ENCODE measurements around the gene TSPAN9. TPM values are rescaled to one million over a fixed set of nuclear protein-coding genes. Genes with fewer than 3 reads are reported as not detected.
A peak's percentile ranks its signal among the peaks of the same experiment; 100 is the strongest.

The TSPAN9 gene
- total RNA-seq, 1 experiment from 2014 or later = 17.1 TPM

DNA sequence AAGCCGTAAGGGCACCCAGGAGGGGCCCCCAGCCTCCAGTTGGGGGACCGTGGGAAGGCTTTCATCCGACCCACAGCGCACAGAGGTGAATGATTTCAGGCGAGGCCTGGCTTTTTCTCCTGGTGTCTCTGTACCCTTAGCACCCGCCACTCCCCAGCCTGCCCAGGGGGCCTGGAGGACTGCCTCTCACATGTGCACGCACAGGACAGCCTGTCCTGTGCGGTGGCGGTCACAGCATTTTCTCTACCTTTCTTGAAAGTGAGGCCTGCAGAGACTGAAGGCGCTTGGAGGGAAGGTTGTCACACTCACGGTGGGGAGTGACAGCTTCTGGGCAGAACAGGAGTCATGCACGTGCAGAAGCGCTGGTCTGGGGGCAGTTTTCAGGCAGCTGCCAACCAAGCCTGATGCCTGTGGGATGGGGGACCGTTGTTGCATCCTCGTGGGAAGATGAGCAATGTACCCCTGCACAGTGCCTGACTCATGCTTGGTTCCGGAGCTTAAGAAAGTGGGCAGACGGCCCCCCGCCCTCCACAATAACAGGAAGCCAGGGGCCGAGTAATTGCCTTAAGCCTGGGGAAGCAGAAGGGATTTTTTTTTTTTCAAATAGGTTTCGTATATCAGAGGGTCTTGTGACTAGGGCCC is 148.1 kb downstream of the TSPAN9 start:
- DNase-seq (ENCODE audit: low read depth) = peak; percentile 58

DNA sequence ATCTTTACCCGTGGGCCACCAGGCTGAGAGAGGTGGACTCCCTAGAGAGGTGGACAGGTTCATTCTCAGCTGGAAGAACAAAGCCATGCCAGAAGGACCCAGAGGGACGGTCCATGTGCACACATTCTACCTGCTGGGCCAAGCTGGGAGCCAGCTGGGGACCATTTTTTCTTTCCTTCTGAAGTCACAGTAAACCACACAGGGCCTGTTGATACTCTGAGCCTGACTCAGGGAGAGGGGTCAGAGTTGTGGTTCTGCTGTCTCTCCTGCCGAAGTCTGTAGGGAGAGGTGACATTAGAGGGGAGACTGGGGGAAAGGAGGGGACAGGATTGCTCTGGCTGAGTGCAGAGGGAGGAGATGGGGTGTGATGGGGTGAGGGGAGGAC is 148.6 kb downstream of the TSPAN9 start:
- peak; percentile 26 for DNase-seq (ENCODE audit: low read depth)

DNA sequence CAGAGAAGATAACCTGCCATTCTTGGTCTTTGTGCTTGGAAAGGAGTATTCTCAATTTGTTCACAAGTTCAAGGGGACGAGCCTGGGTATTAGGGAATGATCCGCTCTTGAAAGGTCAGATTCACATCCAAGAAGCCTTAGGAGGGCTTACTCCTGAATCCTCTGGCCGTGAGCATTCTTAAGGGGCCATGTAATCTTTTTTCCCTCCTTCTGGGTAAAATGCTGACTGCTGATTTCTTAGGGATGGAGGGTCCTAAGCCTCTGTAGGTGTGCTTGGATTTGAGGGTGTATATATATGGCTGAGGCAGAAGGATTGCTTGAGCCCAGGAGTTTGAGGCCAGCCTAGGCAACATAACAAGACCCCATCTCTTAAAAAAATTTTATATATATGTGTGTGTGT is 149.1 kb downstream of the TSPAN9 start:
- DNase-seq (ENCODE audit: low read depth) = no peak

DNA sequence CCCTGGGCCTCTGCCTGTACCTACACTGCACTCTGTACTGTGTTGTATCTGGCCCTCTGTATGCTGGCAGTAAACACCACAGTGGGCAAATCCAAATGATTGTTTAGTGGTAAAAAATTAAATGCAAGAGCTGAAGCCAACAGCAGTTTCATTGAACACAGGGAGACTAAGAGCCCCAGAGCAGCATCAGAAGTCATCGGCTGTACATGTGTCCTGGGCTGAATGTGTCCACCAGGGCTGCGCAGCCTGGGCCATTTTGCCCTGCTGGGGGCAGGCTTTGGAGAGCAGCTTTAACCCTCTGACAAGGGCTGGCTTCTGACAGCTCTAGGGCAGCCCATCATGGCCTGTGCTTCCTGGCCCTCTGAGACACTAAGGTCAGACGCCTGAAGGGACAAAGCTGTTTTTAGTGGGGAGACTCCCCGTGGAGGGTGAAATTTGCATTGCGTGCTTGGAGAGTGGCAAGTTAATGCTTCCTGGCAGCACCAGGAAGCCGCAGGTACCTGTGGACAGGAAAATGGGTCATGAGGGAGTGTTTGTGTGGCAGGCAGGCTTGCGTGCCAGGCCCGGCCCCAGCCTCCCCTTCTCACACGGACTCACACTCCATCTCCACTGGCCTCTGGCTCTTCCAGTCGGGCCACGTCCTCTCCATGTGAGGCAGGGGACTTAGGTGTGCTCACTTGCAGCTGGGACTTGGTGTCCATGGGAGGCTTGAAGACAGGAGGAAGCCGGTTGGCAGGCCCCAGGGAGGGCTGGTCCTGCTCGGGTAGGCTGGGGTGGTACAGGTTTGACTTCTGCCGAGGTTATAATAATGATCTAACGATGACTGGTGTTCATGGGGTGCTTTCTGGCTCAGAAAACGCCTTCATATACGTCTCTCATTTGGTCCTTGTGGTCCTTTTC is 150.1 kb downstream of the TSPAN9 start:
- DNase-seq (ENCODE audit: low read depth) = no peak

DNA sequence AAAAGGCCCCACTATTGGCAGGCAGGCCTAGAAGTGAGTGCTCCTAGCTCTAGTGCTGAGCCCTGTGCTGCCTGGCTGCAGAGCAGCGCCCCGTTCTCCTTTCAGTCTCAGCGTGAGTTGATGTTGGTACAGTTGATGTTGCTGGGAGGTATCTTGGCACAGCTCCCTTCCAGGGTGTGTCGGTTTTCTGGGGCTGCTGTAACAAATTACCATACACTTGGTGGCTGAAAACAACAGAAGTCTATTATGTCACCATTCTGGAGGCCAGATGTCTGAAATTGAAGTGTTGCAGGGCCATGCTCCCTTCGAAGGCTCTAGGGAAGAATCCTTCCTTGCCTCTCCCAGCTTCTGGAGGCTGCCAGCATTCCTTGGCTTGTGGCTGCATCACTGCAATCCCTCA is 151.4 kb downstream of the TSPAN9 start:
- no peak for DNase-seq (ENCODE audit: low read depth)

DNA sequence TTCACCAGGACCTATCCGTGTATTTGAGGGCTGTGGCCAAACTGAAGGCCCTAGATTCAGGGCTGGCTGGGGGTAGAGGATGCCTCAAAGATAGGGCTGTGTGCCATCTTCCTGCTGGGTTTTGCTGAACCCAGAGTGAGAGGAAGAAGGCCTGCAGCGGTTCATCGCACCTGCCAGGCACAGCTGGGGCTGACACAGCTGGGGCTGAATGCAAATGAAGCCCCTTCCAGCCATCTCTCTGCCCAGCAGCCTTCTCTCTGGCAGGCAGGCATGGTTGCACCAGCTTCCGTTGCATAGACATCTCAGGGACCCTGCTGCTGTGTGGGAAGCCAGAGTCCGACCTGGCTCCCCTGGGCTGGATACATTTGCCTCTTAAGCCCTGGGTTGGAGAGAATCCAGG is 152.4 kb downstream of the TSPAN9 start:
- no peak for DNase-seq (ENCODE audit: low read depth)

DNA sequence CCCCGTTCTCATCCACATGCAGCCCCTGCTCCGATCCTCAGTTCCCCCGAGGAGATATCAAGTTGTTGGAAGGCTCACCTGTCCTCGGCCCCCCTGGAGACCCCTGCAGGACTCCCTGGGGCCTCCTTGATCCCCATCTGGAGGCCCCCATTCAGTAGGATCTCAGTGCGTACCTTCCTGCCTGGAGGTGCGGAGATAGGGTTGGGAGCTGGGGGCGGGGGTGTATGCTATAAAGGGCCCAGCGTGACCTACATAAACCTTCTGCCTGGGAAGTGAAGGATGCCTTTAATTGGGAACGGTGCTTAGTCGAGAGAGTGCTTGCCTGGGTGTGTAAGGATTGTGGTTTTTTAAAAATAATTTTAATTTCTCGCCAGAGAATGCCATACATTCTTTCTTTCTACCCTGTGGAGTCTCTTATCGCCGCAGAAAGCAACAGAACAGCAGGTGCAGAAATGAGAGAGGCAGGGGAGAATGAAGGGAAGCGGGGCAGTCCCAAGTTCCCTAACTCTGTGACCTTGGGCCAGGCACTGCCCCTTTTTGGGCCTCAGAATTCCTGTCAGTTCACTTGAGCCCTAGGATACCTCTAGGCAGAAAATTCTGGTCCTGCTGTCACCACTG is 153.7 kb downstream of the TSPAN9 start:
- no peak for DNase-seq (ENCODE audit: low read depth)

DNA sequence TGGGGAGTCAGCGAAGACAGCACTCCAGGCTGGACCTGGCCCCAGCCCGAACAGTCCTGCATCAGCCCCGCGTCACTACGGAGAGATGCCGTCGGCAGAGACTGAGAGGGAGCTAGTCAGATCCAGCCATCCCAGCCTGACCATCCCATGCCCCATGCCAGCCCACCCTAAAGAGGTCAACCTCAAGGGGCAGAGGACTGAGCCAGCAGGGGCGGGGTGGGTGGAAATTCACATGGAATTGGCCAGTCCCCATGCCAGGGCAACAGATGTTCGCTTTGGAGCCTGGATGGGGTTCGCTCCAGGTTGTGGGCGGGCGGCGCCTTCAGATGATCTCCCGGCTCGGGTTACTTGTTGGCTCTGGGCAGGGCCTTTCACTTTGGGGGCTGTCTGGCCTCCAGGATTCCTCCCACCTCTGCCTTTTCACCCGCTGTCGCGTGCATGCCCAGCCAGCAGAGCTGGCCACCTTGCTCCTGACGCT is 154.3 kb downstream of the TSPAN9 start:
- no peak for DNase-seq (ENCODE audit: low read depth)

DNA sequence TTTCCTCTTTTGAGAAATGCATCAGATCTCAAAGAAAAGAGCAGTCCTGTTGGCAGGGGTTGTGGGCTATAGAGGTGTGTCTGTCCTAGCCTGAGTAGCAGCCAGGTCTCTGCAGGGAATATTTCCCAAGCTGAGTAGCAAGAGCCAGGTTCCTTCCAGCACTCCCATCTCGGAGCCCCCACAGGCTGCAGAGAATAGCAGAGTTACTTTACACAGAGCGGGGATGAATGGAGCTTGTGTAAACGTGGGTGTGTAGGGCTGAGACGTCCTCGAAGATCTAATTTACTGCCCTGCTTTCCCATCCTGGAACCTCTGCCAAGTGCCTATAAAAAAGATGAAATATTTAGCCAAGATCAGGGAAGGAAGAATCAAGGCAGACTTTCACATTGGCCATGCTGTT is 156.6 kb downstream of the TSPAN9 start:
- no peak for DNase-seq (ENCODE audit: low read depth)

DNA sequence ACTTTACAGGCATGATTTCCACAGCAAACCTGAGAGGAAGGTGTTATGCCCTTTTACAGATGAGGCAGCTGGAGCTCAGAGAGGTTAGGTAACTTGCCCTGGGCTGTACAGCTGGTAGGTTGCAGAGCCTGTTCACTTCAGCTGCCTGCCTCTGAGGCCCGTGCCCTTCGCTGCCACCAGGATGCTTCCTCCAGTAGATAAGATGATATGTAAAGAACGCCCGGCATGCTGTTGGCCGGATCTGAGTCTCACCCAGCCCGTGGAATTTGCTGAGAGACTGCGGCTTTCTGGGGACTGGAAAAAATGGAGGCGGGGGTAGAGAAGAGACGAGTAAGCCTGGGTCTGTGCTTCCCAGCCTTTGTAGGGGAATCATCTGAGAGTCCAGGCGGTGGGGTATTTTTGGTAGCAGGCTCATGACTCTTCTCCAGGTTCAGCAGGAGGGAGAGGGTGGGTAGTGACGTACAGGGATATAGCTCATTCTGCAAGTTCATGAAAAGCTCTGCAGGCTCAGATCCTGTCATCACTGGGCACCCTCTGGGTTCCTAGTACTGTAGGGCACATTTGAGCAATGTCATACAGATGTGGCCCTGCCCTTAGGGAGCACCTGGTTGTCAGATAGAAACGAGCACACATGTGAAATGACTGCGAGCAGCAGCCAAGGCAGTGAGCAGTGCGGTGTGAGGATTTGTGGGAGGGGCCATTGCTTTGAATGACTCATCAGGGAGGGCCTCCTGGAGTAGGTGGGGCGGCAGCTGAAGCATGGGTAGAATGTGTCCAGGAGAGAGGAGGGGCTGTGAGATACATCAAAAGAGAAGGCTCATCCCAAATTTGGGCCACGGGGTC is 159.4 kb downstream of the TSPAN9 start:
- peak; percentile 21 for DNase-seq (ENCODE audit: low read depth)

DNA sequence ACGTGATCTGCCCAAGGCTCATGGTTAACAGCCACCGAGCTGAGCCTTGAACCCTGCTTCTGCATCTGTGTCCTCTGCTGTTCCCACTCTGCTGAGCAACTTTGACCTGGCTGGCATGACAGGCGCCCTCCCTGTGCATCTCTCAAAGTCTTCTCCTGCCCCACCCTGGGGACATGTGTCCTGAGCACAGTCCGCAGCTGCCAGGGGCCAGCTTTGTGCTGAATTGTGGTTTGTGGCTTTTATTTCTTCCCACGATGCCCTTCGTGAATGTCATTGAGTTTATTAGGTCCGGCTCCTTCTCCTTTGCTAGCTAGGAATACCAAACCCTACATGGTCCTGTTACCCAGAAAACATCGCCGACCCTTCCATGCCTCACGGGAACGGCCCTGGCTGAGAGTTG is 161.0 kb downstream of the TSPAN9 start:
- DNase-seq (ENCODE audit: low read depth) = no peak

DNA sequence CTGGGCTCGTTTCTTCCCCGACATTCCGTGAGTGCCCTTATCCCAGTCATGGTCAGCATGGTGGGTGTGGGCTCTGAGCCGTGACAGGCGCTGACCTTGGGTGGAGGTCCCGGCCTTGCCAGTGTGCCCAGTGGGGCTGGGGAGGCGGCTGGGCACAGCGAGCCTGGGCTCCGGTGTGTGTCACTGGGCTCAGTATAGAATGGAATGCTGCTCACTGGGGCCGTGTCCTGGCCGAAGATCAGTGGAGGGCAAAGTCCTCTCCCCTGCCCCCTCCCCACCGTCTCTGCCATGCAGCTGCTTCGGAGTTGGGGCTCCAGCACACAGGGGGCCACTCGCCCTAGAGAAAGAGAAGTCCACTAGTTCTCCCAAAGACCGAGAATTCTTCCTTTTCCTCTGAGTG is 164.4 kb downstream of the TSPAN9 start:
- no peak for DNase-seq (ENCODE audit: low read depth)

DNA sequence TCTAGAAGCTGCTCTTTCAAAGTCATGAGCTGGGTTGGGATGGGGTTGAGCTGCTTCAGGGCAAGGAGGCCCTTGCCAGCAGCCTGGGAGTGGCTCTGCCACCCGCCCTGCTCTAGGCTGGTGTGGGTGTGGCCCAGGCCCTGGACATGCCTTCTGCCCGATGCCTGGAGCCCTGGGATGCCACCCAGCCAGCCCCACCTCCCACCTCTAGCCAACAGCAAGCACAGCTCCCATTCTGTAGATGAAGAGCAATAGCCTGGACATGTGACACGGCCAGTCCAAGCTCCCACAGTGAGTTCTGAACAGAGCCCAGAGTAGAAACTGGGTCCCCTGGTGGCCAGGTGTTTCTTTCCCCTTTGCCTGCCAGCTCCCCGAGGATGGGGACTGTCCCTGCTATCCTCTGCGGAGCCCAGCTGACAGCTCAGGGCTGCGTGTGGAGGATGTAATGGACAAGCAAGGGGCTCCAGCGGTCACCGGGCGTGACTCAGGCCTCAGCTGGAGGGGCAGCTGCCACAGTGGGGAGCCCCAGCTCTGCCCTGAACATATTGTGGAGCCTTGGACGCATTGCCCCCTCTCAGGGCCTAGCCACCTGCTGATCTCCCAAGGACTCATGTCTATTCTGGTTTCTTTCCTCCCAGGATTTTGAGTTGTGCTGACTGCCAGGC is 165.2 kb downstream of the TSPAN9 start:
- no peak for DNase-seq (ENCODE audit: low read depth)

DNA sequence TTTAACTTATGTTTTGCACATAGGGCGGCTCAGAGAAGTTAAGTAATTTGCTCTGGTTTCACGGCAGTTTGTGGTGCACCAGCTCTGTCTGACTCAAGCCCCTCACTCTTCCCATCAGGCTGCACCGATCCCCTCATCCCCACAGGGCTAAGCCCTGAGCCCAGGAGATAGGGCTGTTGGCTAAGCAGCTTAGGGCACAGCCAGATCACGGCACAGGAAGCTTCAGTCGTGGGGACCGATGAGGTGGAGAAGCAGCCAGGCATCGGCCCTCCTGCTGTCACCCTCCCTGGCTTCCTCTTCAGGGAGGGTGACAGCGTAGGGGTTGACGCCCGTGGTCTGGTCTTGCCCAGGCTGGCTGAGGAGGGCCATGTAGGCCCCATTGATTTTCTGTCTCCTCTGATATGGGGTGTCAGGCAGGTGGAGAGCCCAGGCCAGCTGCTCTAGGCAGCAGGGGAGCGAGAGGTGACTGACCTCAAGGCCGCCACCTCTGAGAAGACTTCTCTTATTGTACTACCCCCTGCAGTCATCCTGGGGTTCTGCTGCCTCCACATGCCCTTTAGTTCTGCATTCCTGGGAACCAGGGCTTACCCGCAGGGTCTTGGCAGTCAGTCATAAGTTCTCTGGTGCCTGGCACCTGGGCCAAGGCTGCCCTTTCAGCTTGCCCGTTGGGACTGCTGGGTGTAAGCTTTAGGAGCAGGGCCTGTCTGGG is 166.4 kb downstream of the TSPAN9 start:
- no peak for DNase-seq (ENCODE audit: low read depth)

DNA sequence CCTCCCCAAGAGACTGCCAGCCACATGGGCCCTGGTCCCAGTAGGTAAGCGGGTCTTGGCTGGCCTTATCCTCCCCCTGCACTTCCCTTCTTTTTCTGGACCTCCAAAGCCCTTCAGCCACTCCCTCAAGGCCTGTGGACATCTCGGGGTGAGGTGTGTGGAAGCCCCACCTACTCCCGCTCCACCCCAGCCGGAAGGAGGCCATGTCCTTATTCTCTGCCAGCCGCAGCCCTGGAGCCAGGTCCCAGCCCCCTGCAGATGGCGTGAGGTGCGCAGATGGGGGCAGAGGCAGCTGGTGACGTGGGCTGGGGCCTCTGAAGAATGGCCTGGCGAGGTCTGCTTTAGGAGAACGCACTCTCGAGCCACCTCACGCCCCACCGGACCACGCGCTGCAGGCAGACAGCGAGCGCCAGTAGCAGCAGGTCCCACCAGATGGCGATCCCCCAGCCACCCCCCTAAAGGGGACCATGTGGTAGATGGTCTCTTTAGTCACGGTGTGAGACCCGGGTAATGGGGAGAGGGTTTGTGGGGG is 167.1 kb downstream of the TSPAN9 start:
- no peak for DNase-seq (ENCODE audit: low read depth)

DNA sequence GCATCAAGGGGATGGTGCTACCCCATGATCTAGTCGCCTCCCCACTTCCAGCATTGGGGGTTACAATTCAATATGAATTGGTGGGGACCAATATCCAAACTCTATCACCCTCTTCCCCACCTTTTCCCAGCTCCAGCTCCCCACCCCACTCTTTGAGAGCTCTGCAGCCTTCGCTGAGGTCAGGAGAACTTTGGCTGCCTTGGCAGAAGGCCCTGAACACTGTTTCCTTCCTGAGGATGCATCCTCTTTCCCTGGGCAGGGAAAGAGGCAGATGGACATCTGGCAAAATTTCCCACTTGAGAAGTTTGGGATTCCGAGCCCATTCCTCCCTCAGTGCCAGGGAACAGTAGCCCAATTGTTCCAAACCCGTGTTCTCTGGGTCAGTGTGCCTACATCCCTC is 169.1 kb downstream of the TSPAN9 start:
- DNase-seq (ENCODE audit: low read depth) = no peak

DNA sequence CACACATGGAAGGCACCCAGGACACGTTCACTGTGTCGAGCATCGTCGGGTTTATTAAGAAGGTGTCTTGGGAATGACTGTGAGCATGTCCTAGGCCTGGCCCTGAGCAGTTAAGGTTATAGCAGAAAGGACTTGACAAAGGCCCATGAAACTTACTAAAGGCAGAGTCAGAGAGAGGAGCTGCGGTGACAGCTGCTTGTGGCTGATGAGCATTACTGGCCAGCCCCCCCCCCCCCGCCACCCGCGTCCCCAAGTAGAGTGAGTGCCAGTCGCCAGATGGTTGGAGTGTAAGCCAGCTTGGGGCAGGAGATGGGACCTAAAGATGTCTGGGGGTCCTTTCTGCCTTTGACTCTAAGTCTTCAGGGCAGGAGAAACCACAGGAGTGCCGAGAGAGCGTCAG is 169.9 kb downstream of the TSPAN9 start:
- no peak for DNase-seq (ENCODE audit: low read depth)

DNA sequence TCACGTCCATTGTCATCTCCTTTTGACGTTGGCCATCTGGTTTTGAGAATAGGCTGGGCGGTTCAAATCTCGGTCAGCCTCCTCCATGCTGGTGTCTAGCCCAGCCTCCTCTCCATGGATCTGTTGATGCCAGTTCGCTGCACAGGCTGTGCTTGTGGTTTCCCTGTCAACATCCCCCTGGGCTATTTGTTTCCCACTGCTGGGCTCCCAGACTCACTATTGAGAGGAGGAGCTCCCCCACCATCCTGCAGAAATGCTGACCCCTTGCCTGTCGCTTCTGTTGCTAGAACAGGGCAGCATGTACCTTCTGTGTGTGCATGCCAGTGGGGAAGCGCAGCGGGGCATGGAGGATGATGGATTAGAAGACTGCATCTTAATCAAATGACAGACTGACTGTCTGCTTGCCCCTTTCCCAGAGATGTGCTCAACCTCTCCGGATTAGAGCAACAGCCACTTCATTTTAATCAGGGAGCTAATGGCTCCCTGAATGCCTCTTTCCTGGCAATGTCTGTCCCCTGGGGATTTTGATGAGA is 170.5 kb downstream of the TSPAN9 start:
- no peak for DNase-seq (ENCODE audit: low read depth)

DNA sequence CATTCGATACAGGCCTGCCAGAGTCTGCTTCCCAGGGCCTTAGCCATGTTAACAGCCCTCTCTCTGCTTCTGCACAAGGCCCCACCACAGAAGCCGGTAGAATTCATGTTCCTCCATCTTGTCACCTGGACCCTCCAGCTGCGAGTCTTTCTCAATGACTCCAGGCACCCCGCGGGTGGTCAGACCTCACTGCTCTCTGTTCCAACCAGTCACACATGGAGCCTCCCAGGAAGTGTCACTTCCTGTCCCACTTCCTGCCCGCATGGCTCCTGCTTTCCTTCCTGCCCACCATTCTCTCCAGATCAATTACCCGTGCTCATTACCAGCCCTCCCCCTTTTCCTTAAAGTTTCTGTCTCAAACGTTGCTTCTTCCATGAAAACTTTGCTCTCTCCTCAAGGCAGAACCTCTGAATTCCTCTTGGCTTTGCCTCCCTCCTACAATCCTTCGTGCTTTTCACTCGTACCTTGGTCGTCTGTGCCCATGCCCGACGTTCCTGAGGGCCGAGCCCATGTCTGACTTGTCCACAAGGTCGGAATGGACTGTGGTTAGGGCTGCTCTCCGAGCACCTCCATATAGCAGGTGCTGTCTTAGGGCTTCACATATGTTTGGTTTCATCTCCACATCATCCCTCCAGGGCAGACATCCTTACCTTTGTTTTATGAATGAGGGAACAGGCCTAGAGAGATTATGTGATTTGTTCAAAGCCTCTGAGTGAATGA is 172.1 kb downstream of the TSPAN9 start:
- DNase-seq (ENCODE audit: low read depth) = no peak
